AG08395 (cell line): ENCODE data around the gene NANOS2.
"Not testable (repeated sequence)": the region's sequence is repeated elsewhere in the genome, so short reads cannot be mapped to it uniquely, and the experiment has no call there.

Experiments used
- DNase-seq: peaks from one replicate; pipeline ENCODE4 v3.0.0; 2012; ENCODE audit warnings: mixed read lengths, low spot score

The NANOS2 gene

DNA sequence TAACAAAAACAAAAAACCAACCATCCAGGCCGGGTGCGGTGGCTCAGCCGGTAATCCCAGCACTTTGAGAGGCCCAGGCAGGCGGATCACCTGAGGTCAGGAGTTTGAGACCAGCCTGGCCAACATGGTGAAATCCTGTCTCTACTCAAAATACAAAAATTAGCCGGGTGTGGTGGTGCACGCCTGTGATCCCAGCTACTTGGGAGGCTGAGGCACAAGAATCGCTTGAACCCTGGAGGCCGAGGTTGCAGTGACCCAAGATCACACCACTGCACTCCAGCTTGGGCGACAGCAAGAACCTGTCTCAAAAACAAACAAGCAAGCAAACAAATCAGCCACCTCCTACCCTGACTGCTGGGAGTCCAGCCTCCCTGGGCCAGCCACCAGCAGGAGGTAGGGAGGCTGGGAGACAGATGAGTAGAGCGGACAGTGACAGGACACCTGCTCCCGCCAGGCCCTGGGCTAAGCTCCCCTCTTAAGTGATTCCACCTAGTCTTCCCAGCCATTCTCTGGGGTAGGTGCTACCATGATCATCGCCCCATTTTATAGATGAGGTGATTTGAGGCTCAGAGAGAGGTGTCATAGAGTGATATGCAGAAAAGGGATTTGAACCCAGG, 18.5 kb downstream of the NANOS2 start:
- not testable (repeated sequence) for DNase-seq

- no peak for DNase-seq
These were observed 19.0 kb downstream of the NANOS2 start for GRCh38 chr19:45895519-45895972.

- DNase-seq: no peak
These were observed 23.7 kb downstream of the NANOS2 start for GRCh38 chr19:45890877-45891276.

DNA sequence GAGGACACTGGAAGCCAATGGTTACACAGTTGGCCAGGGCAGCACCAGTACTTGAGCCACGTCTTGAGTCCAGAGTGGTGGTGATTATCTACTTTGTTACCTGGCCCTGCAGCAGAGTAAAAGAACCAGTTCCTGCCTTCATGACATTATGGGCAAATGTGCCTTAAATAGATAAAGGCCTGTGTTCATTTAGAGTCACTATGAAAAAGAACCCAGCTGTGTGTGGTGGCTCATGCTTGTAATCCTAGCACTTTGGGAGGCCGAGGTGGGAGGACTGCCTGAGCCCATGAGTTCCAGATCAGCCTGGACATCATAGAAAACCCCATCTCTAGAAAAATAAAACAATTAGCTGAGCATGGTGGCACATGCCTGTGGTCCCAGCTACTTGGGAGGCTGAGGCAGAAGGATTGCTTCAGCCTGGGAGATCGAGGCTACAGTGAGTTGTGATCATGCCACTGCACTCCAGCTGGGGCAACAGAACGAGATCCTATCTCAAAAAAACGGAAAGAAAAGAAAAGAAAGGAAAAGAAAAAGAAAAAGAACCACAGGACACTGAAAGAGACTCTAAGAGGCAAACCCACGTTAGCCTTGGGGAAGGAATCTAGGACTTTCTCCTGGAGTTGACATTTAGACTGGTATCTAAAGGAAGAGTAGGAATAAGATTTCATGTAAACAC, 25.2 kb downstream of the NANOS2 start:
- DNase-seq: no peak

- no peak for DNase-seq
These were observed 27.3 kb downstream of the NANOS2 start for GRCh38 chr19:45887200-45887710.

DNA sequence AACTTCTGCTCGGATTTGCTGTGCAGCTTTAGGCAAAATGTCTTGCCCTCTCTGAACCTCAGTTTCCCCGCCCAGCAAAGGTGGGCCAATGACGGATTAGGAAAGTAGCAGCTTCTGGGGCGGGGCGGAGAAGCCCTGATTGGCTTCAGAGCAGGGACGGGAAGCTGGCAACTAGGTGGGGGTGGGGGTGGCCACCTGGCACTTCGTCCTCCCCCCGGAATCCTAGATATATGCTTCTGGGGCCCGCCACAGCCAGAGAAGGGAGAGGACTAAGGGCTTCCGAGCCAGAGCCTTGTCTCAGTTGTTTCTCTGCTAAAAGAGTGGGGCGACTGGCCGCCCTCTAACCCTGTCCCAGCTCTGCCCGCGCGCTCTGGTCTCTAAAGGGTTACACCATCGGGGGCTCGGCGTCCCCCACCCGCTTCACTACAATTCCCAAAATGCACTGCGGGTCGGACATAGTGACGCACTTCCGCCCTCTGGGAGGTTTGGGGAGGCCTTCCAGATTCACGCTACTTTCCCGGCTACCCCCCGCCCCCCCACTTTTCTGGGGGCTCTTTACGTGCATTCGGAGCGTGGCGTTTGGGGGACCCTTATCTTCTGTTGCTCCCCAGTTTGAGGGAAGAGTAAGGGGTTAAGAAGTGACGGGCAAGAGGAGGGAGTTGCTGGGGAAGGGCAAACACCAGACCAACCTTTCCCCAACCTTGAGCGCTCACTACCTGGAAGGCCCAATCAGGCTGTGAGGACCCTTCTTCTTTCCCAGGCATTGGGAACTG, 28.0 kb downstream of the NANOS2 start:
- peak; percentile 95 for DNase-seq

DNA sequence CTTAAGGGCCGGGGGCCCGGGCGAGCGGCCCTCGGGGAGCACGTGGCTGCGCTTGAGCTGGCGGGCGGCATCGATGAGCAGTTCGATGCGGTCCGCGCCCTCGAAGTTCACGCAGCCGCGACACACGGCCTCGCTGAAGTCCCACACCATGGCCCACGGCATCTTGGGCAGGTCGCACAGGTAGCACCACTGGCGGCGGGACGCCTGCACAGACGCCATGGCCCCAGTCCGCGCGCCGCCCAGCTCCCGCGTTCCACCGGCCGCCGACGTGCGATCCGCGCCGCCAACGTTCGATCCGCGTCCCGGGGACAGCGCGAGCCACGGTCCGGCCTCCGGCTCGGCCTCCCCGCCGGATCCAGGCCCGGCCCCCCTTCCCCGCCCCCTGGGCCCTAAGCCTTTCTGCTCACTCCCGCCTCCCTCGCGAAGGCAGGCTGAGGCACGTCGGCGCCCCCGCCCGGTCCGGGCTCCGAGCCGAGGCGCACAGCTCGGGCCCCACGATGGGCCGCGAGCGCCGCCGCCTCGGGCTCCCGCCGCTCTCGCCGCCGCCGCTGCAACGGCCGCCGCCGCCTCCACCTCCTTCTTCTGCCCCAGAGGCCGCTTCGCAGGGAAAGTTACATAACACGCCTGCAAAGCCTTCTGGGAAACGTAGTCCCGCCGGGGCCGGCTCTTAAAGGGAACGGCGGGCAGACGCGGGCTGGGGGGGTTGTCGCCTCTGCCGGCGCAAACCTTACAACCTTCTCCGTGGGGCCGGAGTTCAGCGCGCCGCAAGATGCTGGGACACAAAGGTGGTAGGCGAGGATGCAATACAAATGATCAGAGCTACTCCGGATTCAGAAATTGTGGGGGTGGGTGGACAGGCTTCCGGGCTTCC, 28.8 kb downstream of the NANOS2 start, which contains the start of gene IRF2BP1:
IRF2BP1 (minus strand) TSS at position 586 of the 871 bp plus-strand sequence; CDS start at position 219, 367 bp downstream.
- peak; percentile 91 for DNase-seq

GRCh38 chr19:45884682-45885555, 29.7 kb downstream of the NANOS2 start:
- no peak for DNase-seq

- no peak for DNase-seq
These were observed 30.5 kb downstream of the NANOS2 start for GRCh38 chr19:45883881-45884681.

DNA sequence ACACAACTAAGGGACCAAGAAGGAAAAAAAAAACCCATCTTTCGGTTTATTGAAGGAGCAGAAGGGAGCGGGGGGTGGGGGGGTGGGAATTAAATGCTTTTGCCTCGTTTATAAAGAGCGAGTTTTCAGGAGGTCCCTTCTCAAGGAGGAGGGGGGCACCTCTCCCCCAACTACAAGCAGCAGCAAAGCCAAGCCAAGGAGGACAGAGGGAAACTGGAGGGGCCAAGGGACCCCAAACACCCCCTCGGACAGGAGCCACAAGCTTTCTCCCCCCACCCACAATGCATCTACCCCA, 31.0 kb downstream of the NANOS2 start:
- DNase-seq: no peak

DNA sequence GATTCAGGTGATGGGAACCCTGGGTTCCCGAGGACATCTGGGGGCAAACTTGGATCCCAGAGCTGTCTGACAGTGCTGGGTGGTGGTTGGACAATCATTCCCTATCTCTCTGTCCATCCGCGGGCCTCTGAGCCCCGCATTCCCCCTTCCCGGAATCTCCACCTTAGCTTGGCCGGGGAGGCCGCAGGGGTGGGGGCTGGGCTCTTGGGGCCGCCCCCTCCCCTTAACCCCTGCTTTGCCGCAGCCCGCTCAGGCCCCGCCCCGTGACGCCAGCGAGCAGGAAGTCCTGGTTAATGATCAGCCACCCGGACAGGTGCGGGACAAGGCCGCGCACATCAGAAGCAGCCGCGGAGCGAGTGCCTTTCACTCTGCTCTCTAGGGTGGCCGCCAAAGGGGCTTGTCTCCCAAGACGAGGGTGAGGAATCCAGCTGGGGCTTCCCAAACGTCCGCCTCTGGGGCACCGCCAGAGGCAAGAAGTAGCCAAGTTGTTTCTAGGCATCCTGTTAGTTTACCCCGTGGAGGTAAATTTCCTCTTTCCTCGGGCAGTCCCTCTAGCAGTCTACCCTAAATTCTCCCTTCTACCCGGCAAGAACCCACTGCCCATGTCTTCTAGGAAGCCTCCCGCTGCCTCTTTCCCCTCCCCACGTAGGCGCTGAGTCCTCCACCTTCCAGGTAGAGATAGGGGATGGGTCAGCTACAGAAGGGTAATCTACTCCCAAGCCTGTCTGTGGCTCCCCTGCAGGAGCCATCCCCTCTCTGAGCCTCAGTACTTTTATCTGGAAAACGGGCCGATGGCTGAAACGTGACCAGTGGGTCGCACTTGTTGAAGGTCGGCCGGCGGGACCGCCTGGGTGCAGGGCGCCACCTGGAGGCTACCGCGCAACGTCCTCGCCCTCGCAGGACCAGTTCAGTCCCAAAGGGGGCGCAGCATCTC, 31.7 kb downstream of the NANOS2 start:
- peak; percentile 89 for DNase-seq

DNA sequence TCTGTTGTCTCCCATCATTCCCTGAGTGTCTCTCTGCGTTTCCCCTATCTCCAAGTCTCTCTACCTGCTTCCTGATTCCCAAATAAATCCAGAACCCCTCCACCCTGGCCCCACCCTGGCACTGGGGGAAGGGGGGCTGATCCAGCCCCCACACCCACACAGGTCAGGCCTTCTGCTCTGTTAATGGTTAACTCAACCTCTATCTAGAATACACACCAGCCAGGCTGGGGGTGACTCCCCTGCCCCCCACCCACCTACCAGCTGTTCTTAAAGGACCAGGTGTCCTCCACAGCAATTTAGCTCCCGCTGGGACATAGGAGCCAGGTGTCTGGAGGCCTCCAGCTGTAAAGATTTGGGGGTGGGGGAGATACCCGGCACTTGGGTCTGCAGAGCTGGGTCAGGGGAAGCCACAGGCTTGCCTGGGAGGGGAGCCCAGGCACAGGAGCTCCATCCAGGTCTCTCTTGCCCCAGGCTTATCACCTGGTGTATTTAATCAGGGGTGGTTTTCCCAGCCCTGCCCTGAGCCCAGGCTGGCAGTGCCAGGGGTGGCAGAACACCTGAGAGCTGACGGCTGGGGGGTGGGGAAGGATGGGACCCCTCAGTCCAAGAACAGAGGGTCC, 32.6 kb downstream of the NANOS2 start:
- no peak for DNase-seq

GRCh38 chr19:45881082-45881908, 33.3 kb downstream of the NANOS2 start:
- no peak for DNase-seq

GRCh38 chr19:45879971-45880370, 34.6 kb downstream of the NANOS2 start:
- no peak for DNase-seq

DNA sequence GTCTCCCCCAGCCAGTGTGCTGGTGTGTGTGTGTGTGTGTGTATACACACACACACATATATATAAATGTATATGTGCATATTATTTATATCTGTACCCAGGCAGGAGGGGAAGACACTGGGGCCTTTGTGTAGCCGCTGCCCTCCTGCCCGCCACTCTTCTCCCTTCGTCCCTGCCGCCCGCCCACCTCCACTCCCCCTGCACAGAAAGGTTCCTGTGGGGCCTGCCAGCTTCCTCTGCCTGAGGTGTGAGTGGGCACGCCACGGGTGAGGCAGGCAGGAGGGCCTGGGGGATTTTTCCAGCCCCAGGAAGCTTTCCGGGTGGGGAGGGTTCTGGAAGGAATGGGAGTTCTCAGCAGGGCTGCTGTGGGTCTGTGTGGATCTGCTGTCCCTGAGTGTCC, 35.5 kb downstream of the NANOS2 start:
- no peak for DNase-seq

DNA sequence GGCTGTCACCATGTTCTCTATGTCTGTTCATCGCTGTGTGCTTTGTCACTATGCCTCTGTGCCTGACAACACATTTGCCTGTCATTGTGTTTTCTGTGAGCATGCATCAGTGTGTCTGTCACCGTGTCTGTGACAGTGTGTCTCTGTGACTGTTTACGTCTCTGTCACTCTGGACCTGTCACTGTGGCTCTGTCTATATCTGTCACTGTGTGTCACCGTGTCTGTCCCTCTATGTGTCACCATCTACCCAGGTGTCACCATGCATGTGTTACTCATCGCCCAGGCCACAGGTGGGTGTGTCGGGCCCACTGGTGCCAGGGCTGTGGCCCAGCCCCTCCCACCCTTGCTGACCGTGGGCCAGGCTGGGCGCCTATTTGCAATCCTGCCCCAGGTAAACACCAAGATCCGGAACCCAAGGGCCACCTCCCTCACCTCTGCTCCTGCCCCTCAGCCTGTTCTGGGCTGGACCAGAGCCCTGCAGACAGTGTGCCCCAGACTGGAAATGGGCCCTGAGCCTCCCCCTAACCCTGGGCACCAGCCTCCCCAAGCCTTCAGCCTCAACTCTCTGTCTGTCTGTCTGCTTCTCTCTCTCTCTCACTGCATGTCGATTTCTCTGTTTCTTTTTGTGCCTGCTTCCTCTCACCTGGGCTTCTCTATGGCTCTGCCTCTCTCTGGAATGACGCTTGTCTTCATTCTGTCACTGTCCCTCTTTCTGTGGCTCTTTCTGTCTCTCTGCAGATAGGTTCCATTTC, 36.4 kb downstream of the NANOS2 start:
- no peak for DNase-seq
